ENCODE data around the gene FCGR3A. TPM values are rescaled to one million over a fixed set of nuclear protein-coding genes. Genes with fewer than 3 reads are reported as not detected.

The FCGR3A gene
- total RNA-seq, 1 donor: under 0.01 TPM

GRCh38 chr1:161506336-161507223 lies 43.0 kb downstream of the FCGR3A start:
- H2AFZ ChIP-seq (ENCODE audit: low read length): peak overlapping the region; percentile 5
- H3K9me3 ChIP-seq (ENCODE audit: low read depth, low read length): no peaks in the 10 kb centered on the region
- no peaks in the 10 kb centered on the region for H3K36me3 ChIP-seq (ENCODE audit: insufficient read depth, low read length)
- DNase-seq (ENCODE audit: insufficient read length, low spot score, missing footprints): no peak
- H3K27me3 ChIP-seq (ENCODE audit: insufficient read depth, low read length): peaks cover 4% of the 10 kb centered on the region
- no peaks in the 10 kb centered on the region for H4K20me1 ChIP-seq (ENCODE audit: insufficient read depth, low read length)
- H3K79me2 ChIP-seq (ENCODE audit: insufficient read depth, low read length): no peaks in the 10 kb centered on the region
- no peak overlapping the region for H3K4me3 ChIP-seq (ENCODE audit: insufficient read depth, low read length)
- H3K4me2 ChIP-seq (ENCODE audit: insufficient read depth, low read length): no peak overlapping the region
- no peak overlapping the region for H3K27ac ChIP-seq (ENCODE audit: low read depth, low read length)
- peaks cover 5% of the 10 kb centered on the region for H3K4me1 ChIP-seq (ENCODE audit: insufficient read depth, low read length)
- TF ChIP-seq, protein P1, sequence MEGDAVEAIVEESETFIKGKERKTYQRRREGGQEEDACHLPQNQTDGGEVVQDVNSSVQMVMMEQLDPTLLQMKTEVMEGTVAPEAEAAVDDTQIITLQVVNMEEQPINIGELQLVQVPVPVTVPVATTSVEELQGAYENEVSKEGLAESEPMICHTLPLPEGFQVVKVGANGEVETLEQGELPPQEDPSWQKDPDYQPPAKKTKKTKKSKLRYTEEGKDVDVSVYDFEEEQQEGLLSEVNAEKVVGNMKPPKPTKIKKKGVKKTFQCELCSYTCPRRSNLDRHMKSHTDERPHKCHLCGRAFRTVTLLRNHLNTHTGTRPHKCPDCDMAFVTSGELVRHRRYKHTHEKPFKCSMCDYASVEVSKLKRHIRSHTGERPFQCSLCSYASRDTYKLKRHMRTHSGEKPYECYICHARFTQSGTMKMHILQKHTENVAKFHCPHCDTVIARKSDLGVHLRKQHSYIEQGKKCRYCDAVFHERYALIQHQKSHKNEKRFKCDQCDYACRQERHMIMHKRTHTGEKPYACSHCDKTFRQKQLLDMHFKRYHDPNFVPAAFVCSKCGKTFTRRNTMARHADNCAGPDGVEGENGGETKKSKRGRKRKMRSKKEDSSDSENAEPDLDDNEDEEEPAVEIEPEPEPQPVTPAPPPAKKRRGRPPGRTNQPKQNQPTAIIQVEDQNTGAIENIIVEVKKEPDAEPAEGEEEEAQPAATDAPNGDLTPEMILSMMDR (IDR thresholded peaks at IDR 0.05; ENCODE audit: extremely low read depth, low read depth, low read length): no peak

- Histone ChIP-seq H3K4me1 (ENCODE audit: insufficient read depth, low read length) (peaks cover 5% of the 10 kb centered on the region), H3K4me3 (ENCODE audit: insufficient read depth, low read length) (no peak overlapping the region), H3K27ac (ENCODE audit: low read depth, low read length) (no peak overlapping the region), H2AFZ (ENCODE audit: low read length) (no peak overlapping the region), H3K9me3 (ENCODE audit: low read depth, low read length) (no peaks in the 10 kb centered on the region), H3K79me2 (ENCODE audit: insufficient read depth, low read length) (no peaks in the 10 kb centered on the region), H3K4me2 (ENCODE audit: insufficient read depth, low read length) (no peak overlapping the region), H3K36me3 (ENCODE audit: insufficient read depth, low read length) (no peaks in the 10 kb centered on the region), H4K20me1 (ENCODE audit: insufficient read depth, low read length) (no peaks in the 10 kb centered on the region), H3K27me3 (ENCODE audit: insufficient read depth, low read length) (peaks cover 8% of the 10 kb centered on the region)
- DNase-seq (ENCODE audit: insufficient read length, low spot score, missing footprints): no peak
- TF ChIP-seq, protein P1 (IDR thresholded peaks at IDR 0.05; ENCODE audit: extremely low read depth, low read depth, low read length): no peak
Observed at GRCh38 chr1:161505686-161506085, 43.9 kb downstream of the FCGR3A start.

DNA sequence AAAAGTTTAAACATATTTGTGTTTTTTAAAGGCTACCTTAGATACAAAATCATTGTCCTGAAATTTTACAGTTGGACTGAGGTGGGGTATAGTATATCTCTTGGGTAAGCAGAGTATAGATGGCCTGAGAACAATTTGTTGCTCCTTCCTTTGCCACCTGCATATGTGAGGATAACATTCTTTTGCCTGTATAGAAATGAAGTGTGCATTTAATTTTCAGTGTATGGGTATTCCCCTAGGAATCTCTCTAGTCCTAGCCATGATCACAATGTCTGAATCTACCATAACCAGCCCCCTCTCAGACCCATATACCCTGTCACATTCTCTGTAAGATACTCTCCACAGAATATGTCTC lies 46.2 kb downstream of the FCGR3A start:
- H3K9me3 ChIP-seq (ENCODE audit: low read depth, low read length): no peaks in the 10 kb centered on the region
- peaks cover 21% of the 10 kb centered on the region for H3K27me3 ChIP-seq (ENCODE audit: insufficient read depth, low read length)
- H3K4me3 ChIP-seq (ENCODE audit: insufficient read depth, low read length): no peak overlapping the region
- H3K4me2 ChIP-seq (ENCODE audit: insufficient read depth, low read length): no peak overlapping the region
- H3K4me1 ChIP-seq (ENCODE audit: insufficient read depth, low read length): peaks cover 5% of the 10 kb centered on the region
- H2AFZ ChIP-seq (ENCODE audit: low read length): no peak overlapping the region
- H3K79me2 ChIP-seq (ENCODE audit: insufficient read depth, low read length): no peaks in the 10 kb centered on the region
- no peak overlapping the region for H3K27ac ChIP-seq (ENCODE audit: low read depth, low read length)
- no peaks in the 10 kb centered on the region for H4K20me1 ChIP-seq (ENCODE audit: insufficient read depth, low read length)
- TF ChIP-seq, protein P1 (IDR thresholded peaks at IDR 0.05; ENCODE audit: extremely low read depth, low read depth, low read length): no peak
- H3K36me3 ChIP-seq (ENCODE audit: insufficient read depth, low read length): no peaks in the 10 kb centered on the region
- DNase-seq (ENCODE audit: insufficient read length, low spot score, missing footprints): no peak

DNA sequence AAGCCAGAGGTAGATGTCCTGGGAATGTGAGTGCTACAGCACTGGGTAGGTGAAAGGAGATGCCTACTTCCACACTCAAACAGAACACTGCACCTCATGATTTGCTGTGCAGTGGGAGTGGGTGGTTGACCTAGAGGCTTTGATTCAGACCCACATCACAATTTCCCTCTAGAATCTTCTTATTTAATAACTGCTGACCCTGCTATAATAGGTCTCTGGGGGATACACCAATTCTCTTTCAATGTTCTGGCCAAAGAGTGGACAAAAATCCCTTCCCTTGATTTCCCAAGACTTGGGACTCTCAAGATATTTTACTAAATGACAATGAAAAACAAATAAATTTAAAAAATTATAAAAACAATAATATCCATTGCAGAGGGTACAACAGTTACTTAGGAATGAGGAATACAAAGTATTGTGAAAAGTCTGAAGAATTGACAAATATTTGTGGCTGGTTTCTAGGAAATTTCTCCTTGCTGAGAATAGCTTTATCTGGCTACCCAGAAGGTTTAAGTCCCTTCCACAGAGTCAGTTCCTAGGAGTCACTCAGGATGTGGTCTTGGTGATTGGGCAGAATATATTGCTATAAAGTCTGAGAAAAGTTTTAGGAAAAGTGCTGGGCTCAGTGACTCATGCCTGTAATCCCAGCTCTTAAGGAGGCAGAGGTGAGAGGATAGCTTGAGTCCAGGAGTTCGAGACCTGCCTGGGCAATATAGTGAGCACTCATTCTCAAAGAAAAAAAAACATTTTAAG lies 46.8 kb downstream of the FCGR3A start:
- H4K20me1 ChIP-seq (ENCODE audit: insufficient read depth, low read length): no peaks in the 10 kb centered on the region
- no peak for DNase-seq (ENCODE audit: insufficient read length, low spot score, missing footprints)
- no peak overlapping the region for H3K4me3 ChIP-seq (ENCODE audit: insufficient read depth, low read length)
- TF ChIP-seq, protein P1 (IDR thresholded peaks at IDR 0.05; ENCODE audit: extremely low read depth, low read depth, low read length): no peak
- H3K27ac ChIP-seq (ENCODE audit: low read depth, low read length): no peak overlapping the region
- no peaks in the 10 kb centered on the region for H3K79me2 ChIP-seq (ENCODE audit: insufficient read depth, low read length)
- H3K4me2 ChIP-seq (ENCODE audit: insufficient read depth, low read length): no peak overlapping the region
- no peaks in the 10 kb centered on the region for H3K36me3 ChIP-seq (ENCODE audit: insufficient read depth, low read length)
- H3K27me3 ChIP-seq (ENCODE audit: insufficient read depth, low read length): peaks cover 23% of the 10 kb centered on the region
- H3K9me3 ChIP-seq (ENCODE audit: low read depth, low read length): no peaks in the 10 kb centered on the region
- H3K4me1 ChIP-seq (ENCODE audit: insufficient read depth, low read length): peaks cover 5% of the 10 kb centered on the region
- H2AFZ ChIP-seq (ENCODE audit: low read length): no peak overlapping the region

Data from osteoblast (primary cell).